K562 (cell line): ENCODE data around the gene HTR1D. TPM values are rescaled to one million over a fixed set of nuclear protein-coding genes. Genes with fewer than 3 reads are reported as not detected.
A peak's percentile ranks its signal among the peaks of the same experiment; 100 is the strongest.

Experiments
- CBX5 ChIP-seq: IDR thresholded peaks from 2 replicates; pipeline ENCODE4 v1.6.1; 2014; ENCODE audit warnings: low read depth, borderline replicate concordance
- CTCF ChIP-seq, 3 experiments: IDR thresholded peaks in 2 of 3; conservative IDR thresholded peaks in 1 of 3; 2 replicates each; pipeline ENCODE4 v1.5.1; 2011 to 2012; ENCODE audit warnings: low read length in 3 of 3, mild to moderate bottlenecking in 3 of 3, control low read depth in 2 of 3, improper control_type of control experiment in 1 of 3, inconsistent platforms in 1 of 3, low read depth in 1 of 3, mixed read lengths in 1 of 3, moderate library complexity in 1 of 3; ENCODE audit not compliant: insufficient read depth in 2 of 3
- E2F8 ChIP-seq: fragments of 450-650 bp; IDR thresholded peaks from 2 replicates; pipeline ENCODE4 v1.7.1; 2018; ENCODE audit warnings: mild to moderate bottlenecking, low read depth; ENCODE audit not compliant: partially characterized antibody
- KLF1 ChIP-seq: fragments of 450-650 bp; IDR thresholded peaks from 2 replicates; pipeline ENCODE4 v1.6.1; 2016; ENCODE audit warnings: missing genetic modification characterization, missing compliant biosample characterization
- SMARCC2 ChIP-seq: fragments of 450-650 bp; IDR thresholded peaks from 2 replicates; pipeline ENCODE4 v1.6.1; 2017; ENCODE audit warnings: antibody characterized with exemption, moderate library complexity, mild to moderate bottlenecking, low read depth
- TFE3 ChIP-seq: fragments of 450-650 bp; formaldehyde crosslinking; IDR thresholded peaks from 2 replicates; pipeline ENCODE4 v1.4.0; 2020; ENCODE audit warnings: mild to moderate bottlenecking, mixed read lengths
- ZNF639 ChIP-seq, 2 experiments: fragments of 200-800 bp in 1 of 2; sonication (Bioruptor generic) in 1 of 2; sonication (generic) in 1 of 2; formaldehyde crosslinking in 1 of 2; IDR thresholded peaks in 1 of 2; conservative IDR thresholded peaks in 1 of 2; 2 replicates each; pipeline versions ENCODE4 v1.5.0 to v1.6.1; 2016 to 2020; ENCODE audit warnings: missing compliant biosample characterization in 1 of 2, missing genetic modification characterization in 1 of 2, missing genetic modification reagents in 1 of 2
- ZNF707 ChIP-seq: fragments of 250-450 bp; sonication (Bioruptor Pico); conservative IDR thresholded peaks from 2 replicates; pipeline ENCODE4 v1.8.0; 2022; ENCODE audit warnings: inconsistent platforms, mild to moderate bottlenecking, moderate library complexity
- polyA plus RNA-seq, 8 experiments: library from polyadenylated mRNA; depleted of rRNA in 4 of 8; stranded (reverse) in 5 of 8; unstranded in 3 of 8; fragments of >200 nt; fragmentation: Nextera tagmentation in 2 of 8; fragmentation: Illumina TruSeq in 1 of 8; extraction: Ambion mirVana in 2 of 8; extraction: Trizol in 1 of 8; gene quantifications; 2 replicates each; pipeline versions ENCODE4 v1.2.1 to v1.2.3, GENCODE V29; 2011 to 2014; ENCODE audit warnings: inconsistent platforms in 1 of 8, missing spikeins in 1 of 8
- total RNA-seq, 7 experiments: library from RNA; depleted of rRNA in 6 of 7; stranded (reverse); fragments of >200 nt in 6 of 7; fragmentation: Illumina TruSeq in 2 of 7; extraction: Trizol in 2 of 7; gene quantifications; 2 replicates each; pipeline versions ENCODE4 v1.2.1 to v1.2.3, GENCODE V29; 2011 to 2021; ENCODE audit warnings: low replicate concordance in 1 of 7

Gene HTR1D
- total and polyA plus RNA-seq, 9 of the 15 experiments (the other 6 are each of a cell fraction or from before 2014, with no cell fraction given) = 0.03 to 0.09 (median 0.04) TPM; not detected in 4

GRCh38 chr1:23210351-23210785 is 6.9 kb downstream of the HTR1D start (continued):
- TF ChIP-seq CTCF (IDR thresholded peaks at IDR 0.05 in 2 of 3, conservative IDR thresholded peaks at IDR 0.05 in 1 of 3; ENCODE audit: insufficient read depth in 2 of 3, low read depth in 1 of 3, low read length in 3 of 3) (peak in 2 of 3 experiments; percentile 7 to 19; a peak in 1 of 6 replicates), TFE3 (CRISPR knock-in tag) (no peak), E2F8 (no peak), CBX5 (no peak), ZNF639 (CRISPR knock-in tag; conservative IDR thresholded peaks at IDR 0.05 in 1 of 2, IDR thresholded peaks at IDR 0.05 in 1 of 2) (no peak), KLF1 (tag) (no peak), SMARCC2 (no peak), ZNF707 (CRISPR knock-in tag) (no peak)
